GM10248 (cell line): ENCODE data around the gene RCAN2.

Experiments
- CTCF ChIA-PET: fragments of 300-600 bp; sonication (Branson Sonifier 250); formaldehyde crosslinking; extraction: SDS; loops from one replicate; lab custom pipeline; 2021; ENCODE audit warnings: antibody characterized with exemption; lab: Yijun Ruan, JAX
- POLR2A ChIA-PET: fragments of 350-650 bp; sonication (Branson Sonifier 250); formaldehyde crosslinking; extraction: SDS; loops from one replicate; lab custom pipeline; 2020; ENCODE audit warnings: antibody characterized with exemption; lab: Yijun Ruan, JAX
- DNase-seq: peaks from one replicate; pipeline ENCODE4 v3.0.0; 2012; ENCODE audit errors: extremely low spot score
- TF ChIP-seq, protein P1 (sequence below): IDR thresholded peaks from 2 replicates; pipeline ENCODE4 v1.5.1; 2012; ENCODE audit warnings: mild to moderate bottlenecking, low read depth; ENCODE audit errors: extremely low read depth, missing control alignments, control extremely low read depth

RCAN2 gene

DNA sequence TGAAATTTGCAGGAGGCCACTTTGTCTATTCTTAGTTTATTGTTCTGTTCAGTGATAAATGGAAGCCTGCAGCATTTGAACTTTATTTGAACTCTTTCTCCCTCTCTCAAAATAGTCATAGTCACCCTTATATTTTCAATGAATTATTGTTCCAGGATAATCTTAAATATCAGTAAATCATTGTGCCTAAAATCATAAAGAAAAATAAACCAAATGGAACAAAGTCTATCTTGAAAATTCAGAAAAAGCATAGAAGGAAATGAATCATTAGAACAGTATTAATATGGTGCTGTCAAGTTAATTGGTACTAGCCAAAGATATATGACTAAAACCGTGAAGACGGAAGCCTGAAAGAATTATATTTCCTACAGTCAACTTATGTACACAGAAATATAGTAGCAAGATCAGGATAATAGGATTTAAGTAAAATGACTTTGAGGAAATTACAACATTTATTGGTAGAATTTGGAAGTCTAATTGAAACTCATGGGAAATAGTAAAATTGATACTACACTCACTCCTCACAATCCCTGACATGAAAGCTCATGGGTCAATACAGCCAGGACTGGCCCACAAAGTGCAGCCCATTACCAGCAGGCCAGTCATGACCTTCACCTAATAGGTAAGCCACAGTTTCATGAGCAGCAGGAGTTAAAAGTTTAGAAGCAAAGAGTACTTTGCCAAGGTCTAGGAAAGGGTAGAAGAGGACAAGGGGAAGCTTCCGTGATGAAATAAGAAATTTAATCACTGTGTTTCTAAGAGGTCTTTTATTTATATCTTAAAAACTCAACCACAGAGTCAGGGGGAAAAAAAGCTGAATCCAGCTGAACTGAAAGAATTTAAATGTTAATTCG lies 200.6 kb downstream of the RCAN2 start:
- POLR2A ChIA-PET, result interaction anchor here (0.7 kb wide), 1 partner anchor 45 kb away, joined by 3 read pairs; no protein-coding TSS in a partner anchor
- DNase-seq, result no peak
- CTCF ChIA-PET, result interaction anchor here (2.0 kb wide), 1 partner anchor 119 kb away, joined by 7 read pairs; no protein-coding TSS in a partner anchor
- TF ChIP-seq, protein P1, sequence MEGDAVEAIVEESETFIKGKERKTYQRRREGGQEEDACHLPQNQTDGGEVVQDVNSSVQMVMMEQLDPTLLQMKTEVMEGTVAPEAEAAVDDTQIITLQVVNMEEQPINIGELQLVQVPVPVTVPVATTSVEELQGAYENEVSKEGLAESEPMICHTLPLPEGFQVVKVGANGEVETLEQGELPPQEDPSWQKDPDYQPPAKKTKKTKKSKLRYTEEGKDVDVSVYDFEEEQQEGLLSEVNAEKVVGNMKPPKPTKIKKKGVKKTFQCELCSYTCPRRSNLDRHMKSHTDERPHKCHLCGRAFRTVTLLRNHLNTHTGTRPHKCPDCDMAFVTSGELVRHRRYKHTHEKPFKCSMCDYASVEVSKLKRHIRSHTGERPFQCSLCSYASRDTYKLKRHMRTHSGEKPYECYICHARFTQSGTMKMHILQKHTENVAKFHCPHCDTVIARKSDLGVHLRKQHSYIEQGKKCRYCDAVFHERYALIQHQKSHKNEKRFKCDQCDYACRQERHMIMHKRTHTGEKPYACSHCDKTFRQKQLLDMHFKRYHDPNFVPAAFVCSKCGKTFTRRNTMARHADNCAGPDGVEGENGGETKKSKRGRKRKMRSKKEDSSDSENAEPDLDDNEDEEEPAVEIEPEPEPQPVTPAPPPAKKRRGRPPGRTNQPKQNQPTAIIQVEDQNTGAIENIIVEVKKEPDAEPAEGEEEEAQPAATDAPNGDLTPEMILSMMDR, result no peak

DNA sequence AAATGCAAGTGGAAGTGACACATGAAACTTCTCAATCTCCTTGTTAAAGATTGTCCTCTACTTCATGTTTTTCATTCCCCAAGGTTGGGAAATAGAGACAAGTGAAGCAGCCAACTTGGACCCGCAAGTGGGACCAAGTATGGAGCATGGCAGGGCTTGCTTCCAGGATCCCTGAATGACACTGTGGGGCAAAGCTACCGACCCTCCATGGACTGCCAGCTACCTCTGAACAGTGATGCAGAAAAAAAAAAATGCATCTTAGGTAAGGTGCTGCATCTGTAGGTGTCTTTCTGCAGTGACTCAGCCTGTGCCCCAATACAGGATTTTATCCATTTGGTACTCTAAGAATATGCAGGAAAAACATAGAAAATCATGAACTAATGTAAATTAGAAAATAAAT lies 201.4 kb downstream of the RCAN2 start:
- ChIA-PET POLR2A (no interaction called here), CTCF (interaction anchor here (1.1 kb wide), 1 partner anchor 10 kb away, joined by 3 read pairs; no protein-coding TSS in a partner anchor)
- no peak for DNase-seq
- TF ChIP-seq, protein P1, result no peak

- ChIA-PET POLR2A (no interaction called here), CTCF (interaction anchor here (1.0 to 2.0 kb wide), 5 partner anchors 9 to 199 kb away, joined by 3 to 5 read pairs (median 4); no protein-coding TSS in a partner anchor)
- DNase-seq, result no peak
- TF ChIP-seq, protein P1, result no peak
Measured at GRCh38 chr6:46288835-46289234, 202.4 kb downstream of the RCAN2 start.

DNA sequence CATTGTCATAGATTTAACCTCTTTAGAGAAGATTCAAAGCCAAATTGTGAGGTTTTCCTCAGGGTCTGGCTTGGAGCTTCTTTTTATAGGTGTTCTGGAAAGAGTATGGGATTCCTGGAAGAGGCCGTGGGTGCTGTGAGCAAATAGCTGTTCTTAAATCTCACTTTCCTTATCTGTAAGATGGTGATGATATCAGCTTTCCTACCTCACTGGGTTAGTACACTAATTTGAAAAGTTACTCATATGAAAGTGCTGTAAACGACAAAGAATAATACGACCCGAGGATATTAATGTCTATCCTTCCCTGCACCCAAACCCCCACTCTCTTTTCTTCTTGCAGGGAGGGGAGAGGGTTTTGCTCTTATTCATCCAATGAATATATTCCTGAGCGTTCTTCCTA lies 203.6 kb downstream of the RCAN2 start:
- ChIA-PET CTCF (interaction anchor here (1.4 to 2.0 kb wide), 2 partner anchors 39 to 198 kb away, joined by 4 to 5 read pairs; no protein-coding TSS in a partner anchor), POLR2A (no interaction called here)
- TF ChIP-seq, protein P1, result no peak
- DNase-seq, result no peak

- CTCF ChIA-PET, result no interaction called here
- TF ChIP-seq, protein P1, result no peak
- POLR2A ChIA-PET, result no interaction called here
Measured at GRCh38 chr6:46287043-46287442, 204.2 kb downstream of the RCAN2 start.

DNA sequence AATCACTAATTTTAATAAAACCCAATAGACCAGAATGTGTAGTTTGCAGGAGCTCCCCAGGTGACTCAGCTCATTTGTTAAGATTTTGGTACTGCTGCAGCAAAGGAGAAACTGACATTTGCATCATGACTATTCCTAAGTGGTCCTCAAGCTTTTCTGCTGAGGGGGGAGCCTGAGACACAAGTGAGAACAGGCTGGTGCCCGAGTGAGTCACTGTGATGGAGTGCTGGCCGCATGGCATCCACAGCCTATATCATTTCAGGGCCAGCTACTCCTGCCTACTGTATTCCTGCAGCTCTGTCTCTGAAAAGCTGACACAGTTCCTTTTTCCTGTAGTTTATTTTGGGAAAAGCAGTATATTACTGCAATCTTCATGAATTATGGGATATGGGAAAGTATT lies 206.8 kb downstream of the RCAN2 start:
- POLR2A ChIA-PET, result no interaction called here
- TF ChIP-seq, protein P1, result no peak
- CTCF ChIA-PET, result interaction anchor here (1.0 to 2.0 kb wide), 3 partner anchors 9 to 13 kb away, joined by 3 to 6 read pairs (median 4); no protein-coding TSS in a partner anchor
- no peak for DNase-seq

More at GRCh38 chr6:46287043-46287442, 204.2 kb downstream of the RCAN2 start:
- no peak for DNase-seq
